Measurements from ENCODE around the gene ATP8A2.

ATP8A2 gene

GRCh38 chr13:25682276-25682675, 310.5 kb downstream of the ATP8A2 start:
- no peak for DNase-seq

GRCh38 chr13:25683056-25683455, 311.3 kb downstream of the ATP8A2 start:
- DNase-seq: no peak

GRCh38 chr13:25683662-25684370, 312.0 kb downstream of the ATP8A2 start:
- DNase-seq: no peak

GRCh38 chr13:25684491-25684890, 312.7 kb downstream of the ATP8A2 start:
- DNase-seq: no peak

- no peak for DNase-seq
Observed at GRCh38 chr13:25686831-25687470, 315.2 kb downstream of the ATP8A2 start.

GRCh38 chr13:25687471-25688225, 315.9 kb downstream of the ATP8A2 start:
- no peak for DNase-seq

GRCh38 chr13:25688536-25688935, 316.8 kb downstream of the ATP8A2 start:
- DNase-seq: no peak

GRCh38 chr13:25689539-25689938, 317.8 kb downstream of the ATP8A2 start:
- no peak for DNase-seq

- DNase-seq: no peak
Observed at GRCh38 chr13:25690582-25690981, 318.8 kb downstream of the ATP8A2 start.

GRCh38 chr13:25691654-25692053, 319.9 kb downstream of the ATP8A2 start:
- DNase-seq: peak in 4 of 58 donors; percentile 5 to 44 (median 10)

GRCh38 chr13:25692099-25692498, 320.3 kb downstream of the ATP8A2 start:
- no peak for DNase-seq

GRCh38 chr13:25699056-25699455, 327.3 kb downstream of the ATP8A2 start:
- DNase-seq: no peak

- no peak for DNase-seq
Observed at GRCh38 chr13:25699600-25699999, 327.8 kb downstream of the ATP8A2 start.

- no peak for DNase-seq
Observed at GRCh38 chr13:25701304-25701703, 329.5 kb downstream of the ATP8A2 start.

GRCh38 chr13:25702386-25702785, 330.6 kb downstream of the ATP8A2 start:
- DNase-seq: no peak

- DNase-seq: no peak
Observed at GRCh38 chr13:25707726-25708125, 336.0 kb downstream of the ATP8A2 start.

GRCh38 chr13:25708268-25708667, 336.5 kb downstream of the ATP8A2 start:
- DNase-seq: no peak

GRCh38 chr13:25709088-25709487, 337.3 kb downstream of the ATP8A2 start:
- no peak for DNase-seq

GRCh38 chr13:25715760-25716159, 344.0 kb downstream of the ATP8A2 start:
- DNase-seq: no peak

- DNase-seq: no peak
Observed at GRCh38 chr13:25717666-25718197, 346.0 kb downstream of the ATP8A2 start.

GRCh38 chr13:25719666-25720065, 347.9 kb downstream of the ATP8A2 start:
- DNase-seq: no peak

- no peak for DNase-seq
Observed at GRCh38 chr13:25722893-25723292, 351.1 kb downstream of the ATP8A2 start.

All from anterior cingulate cortex (tissue), 58 donors.